HG03378 (cell line): ENCODE data around the gene MYO10.

Experiments used
- ATAC-seq: cut with Tn5 transposase; IDR thresholded peaks from one replicate; pipeline ENCODE4 v1.9.1; 2021; ENCODE audit warnings: mild to moderate bottlenecking, moderate library complexity; ENCODE audit not compliant: unreplicated experiment

The MYO10 gene

DNA sequence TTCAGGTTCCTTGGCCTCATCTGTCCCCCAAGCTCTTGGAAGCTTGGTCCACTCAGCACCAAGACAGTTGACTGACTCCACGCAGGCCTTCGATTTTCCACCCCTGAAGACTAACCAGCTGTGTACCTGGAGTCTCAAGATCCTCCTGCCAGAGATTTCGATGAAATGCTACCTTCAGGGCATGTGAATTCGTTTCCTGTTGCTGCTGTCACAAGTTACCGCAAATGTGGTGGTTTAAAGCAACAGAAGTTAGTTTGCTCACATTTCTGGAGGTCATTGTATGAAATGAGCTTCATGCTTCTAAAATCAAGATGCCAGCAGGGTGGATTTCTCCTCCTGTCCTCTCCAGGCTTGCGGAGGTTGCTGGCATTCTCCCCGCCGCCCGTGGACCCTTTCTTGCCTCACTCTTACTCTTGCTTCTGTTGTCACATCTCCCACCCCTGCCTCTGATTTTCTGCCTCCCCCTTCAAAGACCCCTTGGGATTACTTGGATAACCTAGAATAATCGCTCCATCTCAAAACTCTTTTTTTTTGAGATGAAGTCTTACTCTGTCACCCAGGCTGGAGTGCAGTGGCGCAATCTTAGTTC, 291.7 kb downstream of the MYO10 start:
- ATAC-seq, result no peak

DNA sequence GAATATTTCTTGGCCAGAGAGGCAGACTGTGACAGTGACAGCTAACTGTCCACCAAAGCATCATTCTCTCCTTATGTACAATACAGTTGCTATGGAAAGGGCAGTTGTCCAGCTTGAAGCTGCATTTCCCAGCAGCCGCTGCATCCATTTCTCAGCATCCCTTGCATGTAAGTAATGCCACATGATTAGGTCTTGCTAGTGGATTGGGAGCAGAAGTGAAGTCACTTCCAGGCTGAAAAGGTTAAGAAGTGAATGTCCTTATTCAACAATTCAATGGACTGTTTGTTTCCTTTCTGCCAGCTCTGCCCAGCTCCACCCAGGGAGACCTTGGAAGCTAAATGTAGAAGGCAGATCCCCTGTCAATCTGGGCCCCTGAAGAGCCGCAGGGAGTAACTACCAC, 293.2 kb downstream of the MYO10 start:
- ATAC-seq, result no peak

DNA sequence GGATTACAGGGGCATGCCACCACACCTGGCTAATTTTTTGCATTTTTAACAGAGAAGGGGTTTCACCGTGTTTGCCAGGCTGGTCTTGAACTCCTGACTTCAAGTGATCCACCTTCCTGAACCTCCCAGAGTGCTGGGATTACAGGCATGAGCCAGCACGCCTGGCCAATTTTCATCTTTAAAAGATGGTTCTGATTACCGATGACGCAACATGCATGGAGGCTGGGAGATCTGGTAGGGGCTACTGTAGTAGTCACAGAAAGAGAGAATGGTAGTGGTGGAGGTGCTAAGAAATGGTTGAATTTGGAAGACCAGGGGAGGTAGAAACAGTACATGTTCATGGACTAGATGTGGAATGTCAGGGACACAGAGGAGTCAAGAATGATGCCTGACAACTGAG, 296.9 kb downstream of the MYO10 start:
- ATAC-seq, result no peak

DNA sequence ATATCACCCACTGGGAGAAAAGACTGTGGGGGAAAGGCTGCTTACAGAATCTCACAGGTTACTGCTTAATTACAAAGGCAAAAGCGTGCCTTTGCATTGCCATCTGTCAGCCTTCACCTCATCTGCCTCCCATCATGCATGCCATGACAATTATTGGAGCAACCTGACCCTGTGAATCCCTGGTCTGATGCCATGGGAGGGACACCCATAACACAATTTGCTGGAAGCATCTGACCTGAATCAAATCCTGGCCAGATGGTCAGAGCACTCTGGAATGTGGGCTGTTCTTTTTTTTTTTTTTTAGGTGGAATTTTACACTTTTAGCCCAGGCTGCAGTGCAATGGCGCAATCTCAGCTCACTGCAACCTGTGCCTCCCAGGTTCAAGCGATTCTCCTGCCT, 307.7 kb downstream of the MYO10 start:
- ATAC-seq, result no peak

DNA sequence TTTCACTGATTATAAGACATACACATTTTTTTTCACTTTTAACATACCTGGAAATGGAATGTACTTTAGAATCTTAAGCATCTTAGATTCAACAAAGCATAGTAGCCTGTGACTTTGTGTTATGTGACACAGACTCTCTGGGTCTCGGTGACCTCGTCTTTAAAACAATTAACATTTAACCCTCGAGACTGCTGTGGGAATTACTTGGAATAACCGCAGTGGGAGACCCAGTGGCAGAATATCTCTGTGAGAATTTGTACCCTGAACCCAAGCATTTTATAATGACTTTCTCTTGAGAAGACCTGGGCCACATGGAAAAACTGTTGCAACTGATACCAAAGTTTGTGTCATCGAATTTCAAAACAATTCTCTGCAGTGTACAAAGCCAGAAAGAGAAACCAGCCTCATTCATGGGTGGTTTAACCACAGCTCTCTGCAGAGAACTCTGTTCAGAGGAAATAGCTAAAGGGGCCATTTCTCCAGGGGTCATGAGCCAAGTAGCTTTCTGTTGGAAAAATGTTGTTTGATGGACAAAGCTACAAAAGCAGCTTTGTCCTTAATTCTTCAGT, 309.3 kb downstream of the MYO10 start:
- ATAC-seq, result peak; percentile 75

DNA sequence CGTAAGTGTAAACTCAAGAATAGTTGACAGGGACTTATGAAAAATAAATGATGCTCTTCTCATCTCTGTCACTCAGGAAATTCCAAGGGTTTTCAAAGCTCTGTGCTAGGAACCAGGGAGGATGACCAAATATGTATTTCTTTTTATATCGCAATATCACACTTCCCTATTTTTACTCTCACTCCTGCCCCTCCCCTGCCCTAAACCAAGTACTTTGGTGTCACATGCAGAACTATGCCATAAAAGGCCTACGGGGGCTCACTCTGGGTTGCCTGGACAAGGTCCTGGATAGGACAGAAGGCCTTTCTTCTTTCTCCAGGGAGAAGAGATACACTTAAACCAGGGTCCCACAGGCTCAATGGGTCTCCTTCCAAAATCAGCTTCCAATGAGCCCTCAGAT, 311.0 kb downstream of the MYO10 start:
- ATAC-seq, result no peak

DNA sequence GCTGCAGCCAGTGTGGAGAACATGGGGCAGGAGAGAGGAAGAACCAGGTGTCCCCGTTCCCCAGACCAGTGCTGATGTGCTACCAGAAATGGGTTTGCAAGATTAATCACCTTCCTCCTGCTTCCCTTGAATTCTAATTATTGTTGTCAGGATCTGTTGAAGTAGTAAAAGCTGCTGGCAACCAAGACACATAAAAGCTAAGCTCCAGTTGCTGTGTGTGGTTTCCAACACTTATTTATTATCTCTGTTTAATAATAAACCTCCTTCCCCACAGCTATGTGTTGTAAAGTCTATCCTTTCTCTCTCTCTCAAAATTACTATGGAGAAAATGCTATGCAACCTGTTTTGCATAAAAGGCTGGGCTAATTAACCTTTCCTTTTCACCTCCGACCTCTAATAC, 317.0 kb downstream of the MYO10 start:
- ATAC-seq, result no peak

DNA sequence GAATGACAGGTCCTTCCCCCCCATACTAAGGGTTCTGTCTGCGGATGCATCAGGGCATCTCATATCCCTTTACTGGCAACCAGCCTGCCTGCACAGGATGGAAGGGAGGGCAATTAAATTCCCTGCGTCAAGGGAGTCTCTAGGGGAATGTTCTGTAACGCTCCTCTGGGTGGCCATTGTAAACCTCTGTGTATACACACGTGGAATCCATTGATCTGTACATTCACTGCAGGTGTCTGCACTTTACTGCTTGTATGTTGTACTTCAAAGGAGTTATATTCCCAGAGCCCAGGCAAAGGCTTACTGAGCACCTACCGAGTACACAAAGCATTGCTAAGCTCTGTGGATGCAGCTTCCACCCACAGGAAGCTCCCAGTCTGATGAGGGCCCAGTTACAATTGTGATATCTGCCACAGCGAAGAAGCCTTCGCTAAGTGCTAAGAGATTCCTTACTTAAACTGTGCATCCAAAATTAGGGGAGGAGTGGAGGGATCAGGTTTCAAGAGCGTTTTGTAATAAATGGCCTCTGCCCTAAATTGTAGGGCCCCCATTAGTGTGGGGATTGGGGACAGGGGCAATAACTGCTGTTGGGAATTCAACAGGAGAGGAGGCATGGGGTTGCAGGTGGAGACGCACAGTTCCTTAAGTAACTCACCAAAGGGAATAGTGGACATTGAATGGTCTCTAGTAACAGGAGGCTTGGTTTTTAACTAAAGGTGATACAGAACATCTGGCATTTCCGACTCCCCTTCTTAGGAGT, 317.8 kb downstream of the MYO10 start:
- no peak for ATAC-seq

DNA sequence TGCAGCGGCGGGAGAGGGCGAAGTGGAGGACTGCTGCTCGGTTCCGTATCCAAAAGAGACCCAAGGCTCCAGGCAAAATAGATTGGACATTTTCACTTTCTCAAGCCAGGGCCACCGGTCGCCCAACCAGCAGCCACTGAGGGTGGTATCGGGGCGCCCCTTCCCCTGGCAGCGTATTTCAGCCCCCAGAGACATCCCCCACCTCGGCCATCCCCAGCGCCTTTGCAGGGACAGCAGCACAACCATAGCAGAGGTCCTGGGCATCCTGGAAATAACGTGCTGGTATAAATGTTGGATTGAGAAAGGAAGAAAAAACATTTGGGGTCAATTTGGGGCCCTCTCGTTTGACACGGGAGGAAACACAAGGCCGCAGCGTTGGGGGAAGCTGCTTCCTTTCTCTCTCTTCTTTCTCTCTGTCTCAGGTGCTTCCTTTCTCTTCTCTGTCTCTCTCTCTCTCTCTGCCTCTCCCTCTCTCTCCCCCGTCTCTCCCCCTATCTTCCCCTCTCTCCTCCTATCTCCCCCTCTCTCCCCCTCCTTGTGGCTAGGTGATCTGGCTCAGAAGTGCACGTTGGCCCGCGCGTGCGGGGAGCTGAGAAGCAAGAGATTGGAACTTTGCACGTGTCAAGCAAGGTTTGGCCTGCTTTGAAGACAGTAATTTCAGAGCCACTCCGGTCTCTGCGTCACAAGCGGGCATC, 318.7 kb downstream of the MYO10 start:
- no peak for ATAC-seq

DNA sequence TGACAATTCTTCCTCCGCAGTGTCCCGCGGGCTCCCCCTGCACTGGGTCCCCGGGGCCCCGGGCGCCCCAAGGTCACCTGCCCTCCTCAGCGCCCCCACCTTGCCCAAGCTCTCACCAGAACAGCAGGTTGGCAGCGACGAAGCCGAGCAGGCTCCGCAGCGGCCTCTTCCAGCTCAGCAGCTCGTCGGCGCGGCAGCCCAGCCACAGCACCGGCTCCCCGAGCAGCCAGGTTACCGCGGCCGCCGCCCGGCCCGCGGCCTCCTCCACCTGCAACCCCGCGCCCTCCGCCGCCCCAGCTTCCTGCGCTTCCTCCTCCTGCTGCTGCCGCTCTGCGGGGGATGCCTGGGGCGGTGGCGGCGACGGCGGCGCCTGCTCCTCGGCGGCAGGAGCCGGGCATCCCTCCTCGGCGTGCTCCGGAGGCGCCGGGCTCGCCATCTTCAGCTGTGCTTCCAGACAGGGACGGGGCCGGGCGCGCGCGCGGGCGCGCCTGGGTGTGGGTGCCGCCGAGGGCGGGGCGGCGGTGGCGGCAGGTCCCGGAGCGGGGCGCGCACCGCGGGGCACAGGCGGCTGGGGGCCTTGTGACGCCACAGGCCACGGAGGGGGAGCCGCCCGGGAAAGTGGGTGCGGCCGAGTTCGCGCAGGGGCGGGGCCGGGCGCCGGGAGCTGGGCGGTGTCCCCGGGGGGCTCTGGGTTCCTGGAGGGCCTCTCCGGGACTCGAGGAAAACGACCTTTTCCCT, 319.4 kb downstream of the MYO10 start, which contains the start of gene RETREG1:
Gene RETREG1 (minus strand): TSS at position 462 of the 738 bp plus-strand sequence. CDS start 26 bp downstream, at position 436.
- ATAC-seq, result peak; percentile 43

DNA sequence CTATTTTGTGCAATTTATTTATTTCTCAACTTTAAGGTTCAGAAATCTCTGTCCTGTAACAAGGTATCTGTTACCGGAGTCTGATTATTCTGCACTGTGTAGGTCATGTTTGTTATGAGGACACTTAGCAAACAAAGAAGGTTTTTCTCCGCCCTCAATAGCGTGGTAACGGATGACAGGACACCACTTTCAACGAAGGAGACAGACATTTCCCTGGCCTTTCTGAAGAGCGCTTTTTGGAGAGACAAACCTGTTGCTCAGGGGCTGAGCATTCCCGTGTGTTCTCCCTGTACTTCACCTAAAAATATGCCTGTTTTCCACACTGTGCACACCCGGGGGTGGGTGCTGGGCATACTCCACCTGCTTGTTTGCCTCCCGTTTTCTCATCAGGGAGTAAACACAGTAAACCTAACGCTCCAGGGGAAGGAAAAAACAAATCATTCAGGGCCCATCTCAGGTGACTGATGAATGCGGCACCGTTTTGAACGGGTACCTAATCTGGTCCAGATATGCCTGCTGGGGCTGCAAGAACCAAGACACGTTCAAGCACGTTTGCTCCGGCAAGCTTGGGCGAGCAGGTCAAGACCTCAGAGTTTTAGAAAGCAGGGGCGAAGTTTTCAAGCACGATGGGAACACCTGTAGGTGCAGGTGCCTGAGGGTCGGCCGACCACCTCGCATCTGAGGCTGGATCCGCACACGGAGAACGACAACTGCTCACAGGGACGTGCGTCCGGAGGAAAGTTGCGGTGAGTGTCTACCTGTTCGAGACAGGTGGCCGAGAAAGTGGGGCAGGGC, 320.1 kb downstream of the MYO10 start:
- ATAC-seq, result peak; percentile 5

DNA sequence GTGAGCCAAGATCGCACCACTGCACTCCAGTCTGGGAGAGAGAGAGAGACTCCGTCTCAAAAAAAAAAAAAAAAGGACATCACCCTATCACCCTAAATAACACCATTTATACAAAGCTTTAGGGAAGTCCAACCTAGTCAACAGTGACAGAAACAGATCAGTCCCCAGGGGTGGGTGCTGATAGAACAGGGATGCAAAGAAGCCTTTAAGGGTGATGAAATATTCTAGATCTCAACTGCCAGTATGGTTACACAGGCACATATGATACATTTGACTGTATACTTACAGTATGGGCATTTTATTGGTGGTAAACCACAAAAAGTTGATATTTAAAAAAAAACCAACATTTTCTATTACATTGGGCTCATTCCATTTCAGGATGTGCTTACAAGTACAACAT, 324.1 kb downstream of the MYO10 start:
- ATAC-seq, result no peak
